ENCODE measurements around the gene MYL6.

- TF ChIP-seq CTCF (IDR thresholded peaks at IDR 0.05), result no peak
- TF ChIP-seq POLR2A (IDR thresholded peaks at IDR 0.05), result no peak
These were observed 47.6 kb upstream of the MYL6 start for GRCh38 chr12:56110571-56110970.

Measured in uterus (tissue), 2 donors.